GM19238 (cell line): ENCODE results near the gene TMED10.
"Not testable (repeated sequence)": the region's sequence is repeated elsewhere in the genome, so short reads cannot be mapped to it uniquely, and the experiment has no call there.

Experiments used
- DNase-seq: peaks from one replicate; pipeline ENCODE4 v3.0.0; 2011; ENCODE audit warnings: low spot score; ENCODE audit not compliant: insufficient read length

TMED10 gene

DNA sequence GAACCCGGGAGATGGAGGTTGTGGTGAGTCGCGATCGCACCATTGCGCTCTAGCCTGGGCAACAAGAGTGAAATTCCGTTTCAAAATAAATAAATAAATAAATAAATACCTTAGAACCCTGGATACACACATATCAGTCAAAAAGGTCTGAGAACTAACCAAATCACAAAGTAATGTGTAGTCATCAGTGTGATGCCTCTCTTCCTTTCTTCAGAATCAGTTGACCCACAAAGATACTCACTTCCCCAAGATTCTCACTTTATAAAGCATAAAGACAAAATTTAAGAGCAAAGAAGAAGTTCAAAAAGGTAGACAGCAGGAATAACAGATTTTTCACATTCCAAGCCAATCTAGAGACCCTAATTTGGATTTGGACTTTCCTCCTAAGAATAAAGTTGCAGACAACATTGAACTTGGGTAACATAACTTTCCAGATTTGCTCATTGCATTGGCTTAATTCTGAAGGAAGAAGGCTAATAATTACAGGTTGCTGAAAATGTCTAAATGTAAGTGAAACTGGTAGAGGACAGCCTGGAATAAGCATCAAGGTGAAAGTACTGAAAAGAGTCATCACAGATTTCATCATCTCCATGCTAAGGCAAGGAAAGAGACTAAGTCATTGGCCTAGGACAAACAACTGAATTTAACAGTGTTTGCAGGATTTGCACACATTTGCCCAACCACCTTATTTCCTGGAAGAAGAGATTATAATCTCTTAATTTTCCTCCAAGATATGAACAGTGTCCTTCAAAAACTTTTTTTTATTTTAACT, 17.4 kb downstream of the TMED10 start:
- no peak for DNase-seq

DNA sequence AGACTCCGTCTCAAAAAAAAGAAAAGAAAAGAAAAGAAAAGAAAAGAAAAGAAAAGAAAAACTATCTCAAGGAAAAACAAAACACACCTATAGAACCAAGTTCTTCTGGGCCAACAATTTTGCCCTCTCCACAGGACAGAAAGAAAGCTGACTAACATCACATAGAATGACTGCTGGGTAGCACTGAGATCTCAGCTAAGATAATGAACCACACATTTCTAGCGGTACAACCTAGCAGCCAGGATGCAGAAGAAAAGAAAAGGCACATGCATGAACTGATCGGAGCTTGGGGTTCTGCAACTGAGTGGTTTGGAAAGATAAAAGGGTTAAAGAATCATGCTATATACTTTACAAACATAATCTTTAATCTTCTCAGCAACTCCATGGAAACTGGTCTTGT, 19.5 kb downstream of the TMED10 start:
- DNase-seq, result no peak

DNA sequence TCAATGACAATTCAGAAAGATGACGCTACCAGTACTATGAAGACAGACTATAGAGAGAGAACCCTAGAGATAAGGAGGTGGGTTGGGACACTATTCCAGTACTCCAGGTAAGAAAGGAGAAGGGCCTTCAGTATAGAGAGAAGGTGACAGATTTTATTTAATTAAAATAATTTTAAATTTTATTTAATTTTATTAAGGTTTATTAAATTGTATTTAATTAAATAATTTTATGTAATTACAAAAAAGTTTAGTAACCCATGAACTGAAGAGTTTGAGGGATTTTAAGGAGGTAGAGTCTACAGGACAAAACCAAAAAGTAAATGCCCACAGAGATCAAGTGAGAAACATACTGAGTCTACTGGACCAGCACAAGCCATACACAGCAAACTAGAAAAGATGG, 20.3 kb downstream of the TMED10 start:
- DNase-seq, result no peak

DNA sequence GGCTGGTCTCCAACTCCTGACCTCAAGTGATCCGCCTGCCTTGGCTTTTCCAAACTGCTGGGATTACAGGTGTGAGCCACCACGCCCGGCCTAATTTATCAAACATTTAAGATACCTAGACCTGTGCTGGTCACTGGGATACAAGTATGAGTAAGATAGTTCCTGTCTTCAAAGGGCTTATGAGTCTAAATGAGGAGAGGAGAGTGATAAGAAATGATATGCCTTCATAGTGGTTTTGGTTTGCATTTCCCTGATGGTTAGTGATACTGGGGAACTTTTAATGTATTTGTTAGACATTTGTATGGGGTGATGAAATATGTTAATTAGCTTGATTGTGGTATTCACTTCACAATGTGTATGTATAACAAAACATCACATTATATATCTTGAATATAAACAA, 21.2 kb downstream of the TMED10 start:
- no peak for DNase-seq

DNA sequence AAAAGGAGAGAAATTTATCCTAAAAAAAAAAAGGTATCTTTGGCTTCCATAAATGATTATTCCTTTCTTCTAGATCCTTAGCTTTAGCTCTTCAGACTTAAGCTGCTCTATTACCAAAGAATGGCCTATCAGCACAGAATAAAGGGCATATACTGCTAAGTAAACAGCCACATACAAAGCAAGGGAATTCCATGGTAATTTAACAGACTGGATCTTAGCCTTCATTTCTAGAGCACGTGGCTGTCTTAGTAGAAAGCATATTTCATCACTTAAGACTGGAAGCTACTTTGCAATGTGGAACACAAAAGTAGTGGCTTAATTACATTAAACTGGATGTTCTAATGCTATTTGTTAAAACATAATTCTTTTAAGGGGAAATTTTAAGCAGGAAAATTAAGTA, 23.1 kb downstream of the TMED10 start:
- DNase-seq, result no peak

DNA sequence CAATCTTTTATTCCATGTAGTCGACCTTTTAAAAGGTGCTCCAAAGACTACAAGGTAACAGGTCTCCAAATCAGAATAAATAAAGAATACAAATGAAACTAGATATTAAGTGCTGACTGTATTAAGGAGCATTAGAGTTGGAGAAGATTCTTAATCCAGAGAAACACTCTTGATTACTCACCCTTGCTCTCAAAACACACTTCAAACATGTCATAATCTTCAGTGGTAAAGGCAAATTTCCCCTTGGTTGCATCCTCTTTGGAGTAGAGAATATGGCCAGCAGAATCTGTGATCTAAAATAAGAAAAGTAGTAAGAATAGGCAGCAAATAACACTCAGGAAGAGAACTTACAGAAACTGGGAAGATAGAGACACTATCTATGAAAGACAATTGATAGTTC, 24.6 kb downstream of the TMED10 start:
- no peak for DNase-seq

DNA sequence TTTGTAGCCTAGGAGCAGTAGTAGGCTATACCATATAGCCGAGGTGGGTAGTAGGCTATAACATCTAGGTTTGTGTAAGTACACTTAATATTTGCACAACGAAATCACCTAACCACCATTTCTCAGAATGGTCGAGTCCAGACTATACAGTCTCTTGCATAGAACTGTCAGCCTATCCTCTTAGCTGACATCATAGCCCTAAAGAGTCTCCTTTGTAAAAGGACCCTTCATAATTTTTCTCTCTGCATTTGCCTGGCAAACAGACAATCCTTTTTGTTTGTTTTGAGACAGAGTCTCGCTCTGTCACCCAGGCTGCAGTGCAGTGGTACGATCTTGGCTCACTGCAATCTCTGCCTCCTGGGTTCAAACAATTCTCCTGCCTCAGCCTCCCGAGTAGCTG, 25.8 kb downstream of the TMED10 start:
- not testable (repeated sequence) for DNase-seq

DNA sequence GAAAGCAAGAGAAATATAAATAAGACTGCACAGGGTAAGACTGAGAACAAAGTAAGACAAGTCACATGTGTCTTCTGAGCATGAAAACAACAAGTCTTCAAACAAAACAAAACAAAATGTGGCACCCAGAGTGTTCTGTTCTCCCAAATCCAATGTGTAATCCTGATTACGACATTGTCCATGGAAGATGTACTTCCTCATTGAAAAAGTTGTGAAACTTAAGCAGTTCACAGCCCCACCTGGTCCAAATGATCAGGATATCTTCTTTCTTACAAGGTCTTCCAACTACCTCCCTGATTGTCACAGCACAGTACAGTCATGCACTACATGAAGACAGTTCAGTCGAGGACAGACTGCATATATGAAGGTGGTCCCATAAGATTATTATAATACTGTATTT, 26.3 kb downstream of the TMED10 start:
- DNase-seq, result no peak

DNA sequence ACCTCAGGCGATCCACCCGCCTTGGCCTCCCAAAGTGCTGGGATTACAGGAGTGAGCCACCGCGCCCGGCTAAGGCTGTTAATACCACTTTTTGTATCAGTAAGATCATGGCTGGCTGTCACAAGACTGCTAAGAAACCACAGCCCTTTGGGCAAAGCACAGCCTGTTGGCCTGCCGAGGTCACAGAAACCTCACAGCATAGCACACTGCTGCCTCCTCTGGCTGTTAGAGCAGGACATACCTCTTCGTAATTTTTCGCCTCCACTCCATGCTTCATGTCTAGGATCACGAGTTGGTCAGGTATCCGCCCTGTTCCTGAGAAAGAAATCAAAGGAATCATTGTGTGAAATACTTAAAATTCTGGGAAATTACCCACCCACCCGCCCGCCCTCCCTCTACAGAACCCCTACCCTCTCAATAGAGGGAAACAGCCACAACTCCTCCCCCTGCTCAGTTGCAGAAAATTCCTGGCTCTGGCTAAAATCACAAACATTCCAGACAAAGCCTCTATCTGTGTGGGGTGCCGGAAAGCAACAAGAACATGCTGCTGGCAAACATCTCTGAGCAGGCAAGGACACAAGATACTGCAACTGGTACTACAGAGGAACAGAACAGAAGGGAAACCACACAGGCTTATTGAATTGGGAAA, 28.9 kb downstream of the TMED10 start:
- no peak for DNase-seq

DNA sequence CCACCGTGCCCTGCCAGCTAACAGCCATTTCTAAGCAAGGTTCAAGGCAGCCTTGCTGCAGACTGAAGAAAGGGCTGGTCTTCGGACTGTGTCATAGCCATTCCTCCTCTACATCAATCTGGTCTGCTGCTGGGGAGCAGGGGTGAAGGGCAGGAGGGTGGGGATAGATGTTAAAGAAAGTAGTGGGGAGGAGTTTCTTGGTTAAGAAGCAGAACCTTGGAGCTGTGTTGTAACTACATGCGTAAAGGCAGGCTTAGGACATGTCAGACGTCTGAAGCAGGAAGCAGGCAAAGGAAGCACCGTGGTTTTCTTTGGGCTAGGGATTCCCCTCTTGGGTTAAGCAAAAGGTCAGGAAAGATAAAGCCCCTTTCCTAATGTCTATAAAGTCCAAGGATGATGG, 31.5 kb downstream of the TMED10 start:
- no peak for DNase-seq

DNA sequence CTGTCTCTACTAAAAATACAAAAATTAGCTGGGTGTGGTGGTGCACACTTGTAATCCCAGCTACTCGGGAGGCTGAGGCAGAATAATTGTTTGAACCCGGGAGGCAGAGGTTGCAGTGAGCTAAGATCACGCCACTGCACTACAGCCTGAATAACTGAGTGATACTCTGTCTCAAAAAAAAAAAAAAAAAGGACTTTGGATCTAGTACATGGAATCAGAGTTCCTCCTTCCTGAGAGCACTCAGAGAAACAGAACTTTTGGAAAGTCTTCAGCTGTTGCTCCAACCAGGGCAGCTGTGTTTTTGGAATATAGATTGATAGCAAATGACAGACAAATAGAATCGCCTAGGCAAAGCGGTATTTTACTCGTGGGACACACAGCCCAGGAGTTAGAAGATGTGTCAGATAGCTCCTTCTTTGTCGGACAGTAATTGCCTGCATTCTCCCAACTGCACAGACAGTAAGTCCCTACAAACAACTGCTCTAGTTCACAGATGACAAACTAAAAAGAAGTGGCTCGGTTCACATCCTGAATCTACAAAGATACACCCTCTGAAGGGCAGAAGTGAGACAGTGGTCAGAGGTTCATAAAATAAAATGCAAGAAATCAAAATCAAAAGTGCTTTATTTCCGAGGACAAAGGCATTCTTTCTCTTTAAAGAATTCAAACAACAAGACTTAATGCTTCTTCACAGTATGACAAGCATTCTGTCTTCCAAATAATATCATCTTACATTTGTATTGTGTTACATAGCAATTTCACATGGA, 32.5 kb downstream of the TMED10 start:
- no peak for DNase-seq

DNA sequence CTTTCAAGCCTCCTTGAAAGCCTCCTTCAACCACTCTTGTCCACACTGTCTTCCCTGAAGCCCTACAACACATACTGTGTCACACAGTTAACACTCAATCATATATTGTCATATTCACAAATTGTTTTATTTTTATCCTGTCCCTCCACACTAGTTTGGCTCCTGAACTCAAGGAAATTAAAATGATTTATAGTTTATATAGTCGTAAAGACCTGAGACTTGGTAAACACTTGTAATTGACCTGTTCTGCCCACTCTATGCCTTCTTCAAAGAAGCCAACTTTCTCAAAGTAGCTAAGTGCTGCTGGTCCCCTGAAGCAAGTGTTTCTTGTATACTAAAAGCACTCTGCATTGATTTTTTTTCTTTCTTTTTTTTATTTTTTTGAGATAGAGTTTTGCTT, 33.9 kb downstream of the TMED10 start:
- DNase-seq, result no peak

DNA sequence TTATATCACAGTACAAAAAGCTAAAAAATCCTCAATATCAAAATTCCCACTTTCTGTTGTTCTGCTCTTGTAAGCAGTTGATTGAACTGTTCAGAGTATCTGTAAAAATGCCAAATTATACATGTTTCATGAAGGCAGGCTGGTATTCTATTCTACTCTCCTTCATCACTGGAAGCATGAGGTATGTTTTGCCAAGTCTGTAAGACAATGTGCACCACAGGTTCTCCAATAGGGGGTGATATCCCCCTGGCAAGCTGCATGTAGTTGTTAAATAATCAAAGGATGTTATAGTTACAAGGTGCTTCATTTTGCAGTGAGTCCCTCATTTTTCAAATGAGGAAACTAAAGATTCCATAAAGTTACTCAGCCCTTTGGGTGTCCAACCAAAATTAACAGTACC, 34.4 kb downstream of the TMED10 start:
- DNase-seq, result no peak

DNA sequence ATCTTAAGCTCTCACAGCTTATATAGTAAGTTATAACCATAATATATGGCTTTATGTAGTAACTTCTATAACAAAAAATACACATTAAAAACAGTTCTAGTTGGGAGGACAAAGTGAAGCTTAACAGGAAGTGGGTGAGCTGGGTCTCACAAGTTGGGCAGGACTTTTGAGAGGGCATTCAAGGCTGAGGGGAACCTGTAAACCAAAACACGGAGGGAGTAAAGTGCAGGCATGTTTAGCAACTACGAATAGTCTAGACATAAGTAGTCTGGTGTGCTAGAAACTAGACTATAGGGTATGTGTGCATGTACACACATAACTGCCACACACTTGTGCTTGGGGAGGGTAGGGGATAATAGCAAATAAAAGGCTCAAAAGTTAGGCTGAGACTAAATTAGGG, 35.4 kb downstream of the TMED10 start:
- no peak for DNase-seq

DNA sequence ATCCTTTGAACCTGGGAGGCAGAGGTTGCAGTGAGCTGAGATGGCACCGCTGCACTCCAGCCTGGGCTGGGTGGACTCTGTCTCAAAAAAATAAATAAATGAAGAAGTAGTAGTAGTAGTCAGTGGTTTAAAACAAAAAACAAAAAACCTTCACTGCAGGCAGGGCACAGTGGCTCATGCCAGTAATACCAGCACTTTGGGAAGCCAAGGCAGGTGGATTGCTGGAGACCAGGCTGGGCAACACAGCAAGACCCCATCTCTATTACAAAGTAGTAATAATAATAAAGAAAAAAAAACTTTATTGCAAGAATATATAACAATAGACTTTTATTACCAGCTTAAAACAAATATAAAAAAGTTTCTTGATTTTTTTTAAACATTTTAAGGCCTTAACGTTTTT, 35.8 kb downstream of the TMED10 start:
- no peak for DNase-seq

DNA sequence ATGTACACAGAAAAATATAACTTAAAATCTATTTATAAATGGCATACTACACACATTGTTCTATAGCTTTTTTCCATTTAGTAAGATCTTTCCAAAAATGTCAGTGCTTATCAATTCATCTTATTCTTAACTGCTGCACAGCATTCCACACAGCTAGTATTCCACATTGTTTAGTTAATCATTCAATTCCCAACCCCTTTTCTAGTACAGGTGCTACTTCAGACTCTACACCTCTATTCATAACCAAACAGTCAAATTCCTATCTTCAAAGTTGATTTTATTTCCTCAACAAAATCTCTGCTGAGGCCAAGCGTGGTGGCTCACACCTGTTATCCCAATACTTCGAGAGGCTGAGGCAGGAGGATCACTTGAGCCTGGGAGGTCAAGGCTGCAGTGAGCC, 37.2 kb downstream of the TMED10 start:
- no peak for DNase-seq

DNA sequence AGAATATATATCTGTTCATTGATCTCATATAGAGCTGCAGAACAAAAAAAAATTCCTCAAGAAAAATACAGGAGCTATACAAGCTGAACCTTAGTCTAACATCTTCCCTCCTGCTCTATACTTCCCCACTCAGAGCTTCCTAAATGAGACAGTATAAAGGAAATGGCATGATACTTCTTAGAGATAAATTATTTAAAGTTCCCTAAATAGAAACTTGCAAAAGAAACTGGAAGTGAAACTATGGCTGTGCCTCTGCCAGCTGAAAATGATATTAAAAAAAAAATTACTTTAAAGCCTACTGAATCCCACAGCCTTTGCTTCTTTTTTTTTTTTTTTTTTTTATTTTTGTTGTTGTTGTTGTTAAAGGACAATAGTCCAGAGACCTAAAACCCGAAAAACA, 37.9 kb downstream of the TMED10 start:
- DNase-seq, result no peak

DNA sequence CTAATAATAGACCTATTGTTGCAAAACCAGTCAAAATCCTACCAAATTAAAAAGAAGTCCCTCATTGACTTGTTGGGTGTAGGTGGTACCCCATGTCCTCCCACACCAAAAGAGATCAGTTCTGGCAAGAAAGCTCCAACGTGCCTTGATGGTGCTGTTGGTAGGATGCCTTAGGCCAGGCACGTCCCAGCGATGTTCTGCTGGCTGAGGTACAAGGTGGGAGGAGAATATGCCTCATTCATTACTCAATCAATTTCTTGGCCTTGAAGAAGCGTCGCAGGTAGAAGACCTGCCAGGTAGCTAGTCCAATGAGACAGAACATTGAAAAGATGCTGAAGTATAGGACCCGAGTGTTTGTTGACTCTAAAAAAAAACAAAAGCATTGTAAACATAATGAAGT, 41.8 kb downstream of the TMED10 start:
- DNase-seq, result no peak

DNA sequence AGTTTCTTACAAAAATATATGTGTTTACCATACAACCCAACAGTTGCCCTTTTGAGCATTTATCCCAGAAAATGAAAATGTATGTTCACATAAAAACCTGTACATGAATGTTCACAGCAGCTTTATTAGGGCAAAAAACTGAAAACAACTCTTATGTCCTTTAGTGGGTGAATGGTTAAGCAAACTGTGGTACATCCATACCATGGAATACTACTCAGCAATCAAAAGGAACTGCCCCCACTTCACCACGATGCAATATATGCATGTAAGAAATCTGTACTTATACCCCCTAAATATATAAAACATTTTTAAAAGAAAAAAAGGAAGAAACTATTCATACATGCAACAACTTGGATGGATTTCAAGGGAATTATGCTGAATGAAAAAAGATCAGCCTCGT, 42.8 kb downstream of the TMED10 start:
- DNase-seq, result no peak

DNA sequence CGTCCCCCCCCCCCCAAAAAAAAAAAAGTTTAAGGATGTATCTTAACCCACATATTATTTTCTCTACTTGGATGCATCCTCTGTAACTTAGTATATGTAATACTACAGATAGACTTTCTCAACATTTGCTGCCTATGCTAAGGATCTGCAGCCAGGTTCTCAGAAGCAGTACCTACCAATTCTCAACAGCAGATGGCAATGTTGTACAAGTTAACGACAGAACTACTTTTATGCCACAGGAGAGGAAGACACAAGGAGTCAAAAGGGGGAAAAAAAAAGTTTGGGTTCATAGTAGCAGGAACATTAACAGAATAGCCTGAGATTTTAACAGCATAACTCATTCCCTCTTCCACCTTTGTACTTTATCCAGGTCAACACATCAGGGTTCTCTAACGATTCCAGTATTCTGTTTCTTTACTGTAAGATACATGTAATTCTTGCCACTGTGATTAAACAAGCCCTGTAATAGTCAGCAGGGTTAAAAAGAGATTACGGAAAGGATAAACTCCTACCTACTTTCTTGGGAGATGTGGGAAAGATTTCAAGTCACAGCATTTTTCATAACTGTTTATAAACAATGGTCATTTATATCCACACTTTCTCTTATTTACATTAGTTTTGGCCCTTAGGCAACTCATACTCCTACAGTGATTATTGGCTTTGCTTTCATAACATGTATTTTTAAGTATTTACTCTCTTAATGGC, 43.9 kb downstream of the TMED10 start:
- no peak for DNase-seq

DNA sequence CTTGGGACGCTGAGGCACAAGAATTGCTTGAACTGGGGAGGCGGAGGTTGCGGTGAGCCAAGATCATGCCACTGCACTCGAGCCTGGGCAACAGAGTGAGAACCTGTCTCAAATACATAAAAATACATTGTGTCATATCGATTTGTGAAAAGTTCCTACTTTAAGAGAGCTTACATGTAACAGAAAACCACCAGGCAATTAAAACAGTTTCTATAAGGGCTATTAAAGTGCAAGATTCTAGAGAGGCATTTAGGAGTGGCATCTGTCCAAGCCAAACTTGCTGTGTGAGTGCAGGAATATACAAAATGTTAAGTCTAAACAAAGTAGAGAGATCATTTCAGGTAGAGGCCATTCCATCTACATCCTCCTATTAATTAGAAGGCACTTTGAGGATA, 47.8 kb downstream of the TMED10 start:
- no peak for DNase-seq
